Ovary (tissue), 9 donors: ENCODE measurements around the gene LSM2. TPM values are rescaled to one million over a fixed set of nuclear protein-coding genes. Genes with fewer than 3 reads are reported as not detected.
A peak's percentile ranks its signal among the peaks of the same experiment; 100 is the strongest.
"Not testable (repeated sequence)": the region's sequence is repeated elsewhere in the genome, so short reads cannot be mapped to it uniquely, and the experiment has no call there.

Source experiments
- DNase-seq, 5 donors: peaks; one replicate each; pipeline ENCODE4 v3.0.0-alpha.2; 2019 to 2020
- H3K27ac ChIP-seq, 2 donors: fragments of 200-600 bp; one replicate each; pipeline versions ENCODE4 v1.5.1 to v1.8.0; 2019 to 2022
- H3K27me3 ChIP-seq: fragments of 200-600 bp; one replicate; pipeline ENCODE4 v1.8.0; 2022
- H3K36me3 ChIP-seq: fragments of 200-600 bp; sonication (generic); one replicate; pipeline ENCODE4 v1.5.1; 2019
- H3K4me1 ChIP-seq: one replicate; pipeline ENCODE4 v1.8.1; 2013; ENCODE audit warnings: mild to moderate bottlenecking, moderate library complexity; ENCODE audit not compliant: insufficient read depth
- H3K4me3 ChIP-seq: fragments of 200-600 bp; sonication (generic); one replicate; pipeline ENCODE4 v1.5.1; 2017
- H3K9me3 ChIP-seq, 2 donors: fragments of 200-600 bp in 1 of 2; sonication (generic) in 1 of 2; one replicate each; pipeline versions ENCODE4 v1.5.1 to v1.8.1; 2013 to 2019; ENCODE audit warnings: mild to moderate bottlenecking in 1 of 2, moderate library complexity in 1 of 2
- EP300 ChIP-seq: sonication (generic); formaldehyde crosslinking; IDR thresholded peaks from one replicate; pipeline ENCODE4 v1.6.1; 2017; ENCODE audit warnings: antibody characterized with exemption
- POLR2A ChIP-seq: fragments of 450-650 bp; IDR thresholded peaks from one replicate; pipeline ENCODE4 v1.6.1; 2017; ENCODE audit warnings: antibody characterized with exemption, mild to moderate bottlenecking, moderate library complexity
- WGBS, 3 donors: extraction: QIAGEN DNeasy Blood & Tissue Kit in 1 of 3; methylation state at CpG; one replicate each; pipeline versions ENCODE4 v1.1.5 to v1.1.7; 2013 to 2017; 5-methylcytosine and 5-hydroxymethylcytosine counted together
- intact Hi-C, 4 donors: fragments of 100-400 bp; cut with DNase I; formaldehyde crosslinking; loops; one replicate each; pipeline versions ENCODE4 v1.11.0 to v1.15.1; 2022 to 2023
- polyA plus RNA-seq, 2 donors: library from polyadenylated mRNA; stranded (reverse); fragments of 200-250 nt in 1 of 2; fragments of 350-450 nt in 1 of 2; fragmentation: Illumina TruSeq in 1 of 2; extraction: RNeasy Lipid Tissue Mini Kit (QIAGEN cat#74804) in 1 of 2; gene quantifications; one replicate each; pipeline ENCODE4 v1.2.3, GENCODE V29; 2013 to 2014
- total RNA-seq, 7 donors: library from RNA; depleted of rRNA in 2 of 7; stranded (reverse); fragments of >200 nt in 2 of 7; fragmentation: NEBNext Ultra II Directional in 3 of 7; extraction: Animal tissue kit (Norgen Biotek cat#: 25700) in 3 of 7; gene quantifications; one replicate each; pipeline versions ENCODE4 v1.1.0 to v1.2.4, GENCODE V29; 2016 to 2023
- TF ChIP-seq, protein P1 (sequence below), 3 donors: fragments of 450-650 bp in 2 of 3; fragments of 200-600 bp in 1 of 3; IDR thresholded peaks; one replicate each; pipeline versions ENCODE4 v1.5.1 to v1.8.0; 2016 to 2022; ENCODE audit warnings: antibody characterized with exemption in 3 of 3, mild to moderate bottlenecking in 1 of 3
- donor health status: DM: no; HTN: no; CAD: no; lungs with moderate emphysema.
- donor health status: DM: no; HTN: no; CAD: no.
- donor health status: Bipolar disorder and iron deficiency.
- donor health status: DM: yes; HTN: yes; CAD: no.
- donor health status: DM: no; HTN: no; CAD: no.
- donor health status: DM: yes; HTN: yes; CAD: no.

The LSM2 gene
- total and polyA plus RNA-seq, 9 donors, result 35.9 to 90.7 (median 47.6) TPM

DNA sequence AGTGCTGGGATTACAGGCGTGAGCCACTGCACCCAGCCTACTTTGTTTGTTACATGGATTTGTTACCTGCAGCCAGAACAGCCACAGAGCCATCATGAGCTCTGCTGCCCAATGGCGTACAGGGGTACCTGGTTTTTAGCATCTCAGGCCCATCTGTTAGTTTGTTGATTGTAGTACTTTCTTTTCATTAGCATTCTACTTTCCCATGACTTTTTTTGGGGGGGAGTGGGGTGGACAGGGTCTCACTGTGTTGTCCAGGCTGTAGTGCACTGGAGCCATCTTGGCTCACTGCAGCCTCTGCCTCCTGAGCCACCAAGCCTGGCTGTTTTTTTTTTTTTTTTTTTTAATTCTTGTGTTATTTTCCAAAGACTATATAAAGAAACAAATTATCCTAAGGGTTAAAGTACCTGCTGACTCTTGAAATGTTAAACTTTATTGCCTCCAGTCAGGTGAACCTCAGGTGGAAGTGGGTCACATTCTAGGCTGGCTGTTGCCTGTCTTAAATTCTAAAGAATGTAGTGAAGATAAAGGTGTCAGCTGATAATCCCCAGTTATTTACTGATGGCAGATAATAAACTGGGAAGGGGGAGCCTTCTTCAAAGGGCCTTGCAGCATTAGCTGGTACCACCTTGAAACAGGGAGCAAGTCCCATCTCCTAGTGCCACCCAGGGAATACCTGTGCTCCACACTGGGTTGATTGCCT is 40.7 kb upstream of the LSM2 start:
- H3K27ac ChIP-seq, result no peak overlapping the region
- H3K4me3 ChIP-seq, result no peak overlapping the region
- no peaks in the 10 kb centered on the region for H3K27me3 ChIP-seq
- no peak for DNase-seq
- intact Hi-C loops, result no loop called here
- no peaks in the 10 kb centered on the region for H3K4me1 ChIP-seq
- 82 to 89% (median 88%) methylated on average over 2 of the region's 2 CpGs for WGBS, 3 donors
- no peaks in the 10 kb centered on the region for H3K9me3 ChIP-seq
- H3K36me3 ChIP-seq, result no peaks in the 10 kb centered on the region
- TF ChIP-seq EP300, result no peak
- TF ChIP-seq, protein P1, sequence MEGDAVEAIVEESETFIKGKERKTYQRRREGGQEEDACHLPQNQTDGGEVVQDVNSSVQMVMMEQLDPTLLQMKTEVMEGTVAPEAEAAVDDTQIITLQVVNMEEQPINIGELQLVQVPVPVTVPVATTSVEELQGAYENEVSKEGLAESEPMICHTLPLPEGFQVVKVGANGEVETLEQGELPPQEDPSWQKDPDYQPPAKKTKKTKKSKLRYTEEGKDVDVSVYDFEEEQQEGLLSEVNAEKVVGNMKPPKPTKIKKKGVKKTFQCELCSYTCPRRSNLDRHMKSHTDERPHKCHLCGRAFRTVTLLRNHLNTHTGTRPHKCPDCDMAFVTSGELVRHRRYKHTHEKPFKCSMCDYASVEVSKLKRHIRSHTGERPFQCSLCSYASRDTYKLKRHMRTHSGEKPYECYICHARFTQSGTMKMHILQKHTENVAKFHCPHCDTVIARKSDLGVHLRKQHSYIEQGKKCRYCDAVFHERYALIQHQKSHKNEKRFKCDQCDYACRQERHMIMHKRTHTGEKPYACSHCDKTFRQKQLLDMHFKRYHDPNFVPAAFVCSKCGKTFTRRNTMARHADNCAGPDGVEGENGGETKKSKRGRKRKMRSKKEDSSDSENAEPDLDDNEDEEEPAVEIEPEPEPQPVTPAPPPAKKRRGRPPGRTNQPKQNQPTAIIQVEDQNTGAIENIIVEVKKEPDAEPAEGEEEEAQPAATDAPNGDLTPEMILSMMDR (IDR thresholded peaks at IDR 0.05), result no peak
- TF ChIP-seq POLR2A, result no peak

DNA sequence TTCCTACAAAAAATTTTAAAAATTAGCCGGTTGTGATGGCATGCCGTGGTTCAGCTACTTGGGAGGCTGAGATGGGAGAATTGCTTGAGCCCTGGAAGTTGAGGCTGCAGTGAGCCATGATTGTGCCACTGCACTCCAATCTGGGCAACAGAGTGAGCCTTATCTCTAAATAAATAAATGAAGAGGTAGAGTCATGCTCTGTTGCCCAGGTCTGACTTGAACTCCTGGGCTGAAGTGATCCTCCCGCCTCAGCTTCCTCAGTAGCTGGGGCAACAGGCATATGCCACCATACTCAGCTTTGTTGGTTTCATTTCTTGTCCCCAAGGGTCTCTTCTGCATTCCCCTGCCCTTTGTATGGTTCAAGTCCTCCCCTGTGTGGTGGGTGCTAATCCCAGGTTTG is 37.7 kb upstream of the LSM2 start:
- Histone ChIP-seq H3K36me3 (no peaks in the 10 kb centered on the region), H3K27ac (no peak overlapping the region), H3K27me3 (no peaks in the 10 kb centered on the region), H3K9me3 (no peaks in the 10 kb centered on the region), H3K4me1 (no peaks in the 10 kb centered on the region), H3K4me3 (no peak overlapping the region)
- 94 to 98% (median 95%) methylated on average over 3 of the region's 3 CpGs for WGBS, 3 donors
- no peak for DNase-seq
- intact Hi-C loops, result no loop called here
- TF ChIP-seq, protein P1 (IDR thresholded peaks at IDR 0.05), result no peak
- TF ChIP-seq POLR2A (no peak), EP300 (no peak)

DNA sequence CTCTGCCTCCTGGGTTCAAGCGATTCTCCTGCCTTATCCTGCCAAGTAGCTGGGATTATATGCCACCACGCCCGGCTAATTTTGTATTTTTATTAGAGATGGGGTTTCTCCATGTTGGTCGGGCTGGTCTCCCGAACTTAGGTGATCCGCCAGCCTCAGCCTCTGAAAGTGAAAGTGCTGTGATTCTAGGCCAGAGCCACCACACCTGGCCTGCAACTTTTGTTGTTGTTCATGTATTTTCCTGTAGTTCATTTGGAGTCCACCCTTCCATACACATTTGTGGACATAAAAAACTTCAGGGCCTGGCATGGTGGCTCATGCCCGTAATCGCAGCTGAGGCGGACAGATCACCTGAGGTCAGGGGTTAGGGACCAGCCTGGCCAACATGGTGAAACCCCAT is 35.3 kb upstream of the LSM2 start:
- no peak for DNase-seq
- H3K4me3 ChIP-seq, result no peak overlapping the region
- no peaks in the 10 kb centered on the region for H3K9me3 ChIP-seq

DNA sequence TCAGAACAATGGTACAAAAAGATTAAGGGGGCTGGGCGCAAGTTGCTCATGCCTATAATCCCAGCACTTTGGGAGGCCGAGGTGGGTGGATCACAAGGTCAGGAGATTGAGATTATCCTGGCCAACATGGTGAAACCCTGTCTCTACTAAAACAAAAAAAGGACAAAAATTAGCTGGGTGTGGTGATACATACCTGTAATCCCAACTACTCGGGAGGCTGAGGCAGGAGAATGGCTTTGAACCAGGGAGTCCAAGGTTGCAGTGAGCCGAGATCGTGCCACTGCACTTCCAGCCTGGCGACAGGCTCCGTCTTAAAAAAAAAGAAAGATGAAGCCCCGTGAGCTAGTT is 33.0 kb upstream of the LSM2 start:
- not testable (repeated sequence) for DNase-seq, H3K36me3 ChIP-seq, H3K27ac ChIP-seq, H3K4me3 ChIP-seq, H3K27me3 ChIP-seq, H3K4me1 ChIP-seq, H3K9me3 ChIP-seq
- intact Hi-C loops, result loop anchor here in 2 of 4 donors (10.0 kb wide), 2 partner anchors 105 to 295 kb away; partner anchors contain the start of genes ATP6V1G2 (in 1 of the 2), CLIC1 (in 1 of the 2), DDX39B (in 1 of the 2) and NFKBIL1 (in 1 of the 2)
- 73 to 83% (median 77%) methylated on average over 8 of the region's 8 CpGs for WGBS, 3 donors

More for the DNA sequence above, 35.3 kb upstream of the LSM2 start:
- H3K27ac ChIP-seq, result no peak overlapping the region
- no peaks in the 10 kb centered on the region for H3K27me3 ChIP-seq
- H3K36me3 ChIP-seq, result no peaks in the 10 kb centered on the region
- WGBS, 3 donors, result 84 to 95% (median 93%) methylated on average over 9 of the region's 9 CpGs
- TF ChIP-seq EP300, result no peak
- TF ChIP-seq, protein P1 (IDR thresholded peaks at IDR 0.05), result no peak
- no peaks in the 10 kb centered on the region for H3K4me1 ChIP-seq
- intact Hi-C loops, result no loop called here

DNA sequence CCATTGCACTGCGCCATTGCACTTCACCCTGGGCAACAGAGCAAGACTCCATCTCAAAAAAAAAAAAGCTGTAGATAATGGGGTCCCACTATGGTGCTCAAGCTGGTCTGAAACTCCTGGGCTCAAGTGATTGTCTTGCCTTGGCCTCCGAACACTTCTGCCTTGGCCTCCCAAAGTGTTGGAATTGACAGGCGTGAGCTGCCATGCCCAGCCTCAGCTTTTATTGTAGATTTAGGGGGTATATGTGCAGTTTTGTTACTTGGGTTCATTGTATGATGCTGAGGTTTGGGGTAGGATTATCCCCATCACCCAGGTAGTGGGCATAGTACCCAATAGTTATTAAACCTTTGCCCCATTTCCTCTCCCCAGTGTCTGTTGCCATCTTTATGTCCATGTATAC is 32.2 kb upstream of the LSM2 start:
- no peaks in the 10 kb centered on the region for H3K36me3 ChIP-seq
- 90 to 94% (median 93%) methylated on average over 3 of the region's 3 CpGs for WGBS, 3 donors
- no peaks in the 10 kb centered on the region for H3K9me3 ChIP-seq
- intact Hi-C loops, result loop anchor here in 2 of 4 donors (10.0 kb wide), 2 partner anchors 104 to 294 kb away; partner anchors contain the start of genes ATP6V1G2 (in 1 of the 2), CLIC1 (in 1 of the 2), DDX39B (in 1 of the 2) and NFKBIL1 (in 1 of the 2)
- H3K27ac ChIP-seq, result no peak overlapping the region
- DNase-seq, result no peak
- no peaks in the 10 kb centered on the region for H3K4me1 ChIP-seq
- TF ChIP-seq EP300, result no peak
- TF ChIP-seq, protein P1 (IDR thresholded peaks at IDR 0.05), result no peak
- H3K4me3 ChIP-seq, result no peak overlapping the region
- no peaks in the 10 kb centered on the region for H3K27me3 ChIP-seq

DNA sequence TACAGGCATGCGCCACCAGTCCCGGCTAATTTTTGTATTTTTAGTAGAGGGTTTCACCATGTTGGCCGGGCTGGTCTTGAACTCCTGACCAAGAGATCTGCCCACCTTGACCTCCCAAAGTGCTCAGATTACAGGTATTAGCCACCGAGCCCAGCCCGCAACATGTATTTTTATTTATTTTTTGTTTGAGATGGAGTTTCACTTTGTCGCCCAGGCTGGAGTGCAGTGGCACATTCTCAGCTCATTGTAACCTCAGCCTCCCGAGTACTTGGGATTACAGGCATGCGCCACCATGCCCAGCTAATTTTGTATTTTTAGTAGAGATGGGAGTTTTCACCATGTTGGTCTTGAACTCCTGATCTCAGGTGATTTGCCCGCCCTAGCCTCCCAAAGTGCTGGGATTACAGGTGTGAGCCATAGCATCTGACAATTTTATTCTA is 31.4 kb upstream of the LSM2 start:
- DNase-seq, result peak in 1 of 5 donors; percentile 6
- not testable (repeated sequence) for H3K9me3 ChIP-seq, H3K36me3 ChIP-seq, H3K4me3 ChIP-seq, H3K27me3 ChIP-seq, H3K27ac ChIP-seq, H3K4me1 ChIP-seq
- WGBS, 3 donors, result 79 to 84% (median 84%) methylated on average over 9 of the region's 9 CpGs
- intact Hi-C loops, result loop anchor here in 2 of 4 donors (10.0 kb wide), 2 partner anchors 103 to 293 kb away; partner anchors contain the start of genes ATP6V1G2 (in 1 of the 2), CLIC1 (in 1 of the 2), DDX39B (in 1 of the 2) and NFKBIL1 (in 1 of the 2)
